LNCAP (cell line): ENCODE data around the gene RBM15B.

Source experiments
- TF ChIP-seq, protein P1 (sequence below): fragments of 450-650 bp; IDR thresholded peaks from 2 replicates; pipeline ENCODE4 v1.5.1; 2017; ENCODE audit warnings: mild to moderate bottlenecking

RBM15B gene, protein sequence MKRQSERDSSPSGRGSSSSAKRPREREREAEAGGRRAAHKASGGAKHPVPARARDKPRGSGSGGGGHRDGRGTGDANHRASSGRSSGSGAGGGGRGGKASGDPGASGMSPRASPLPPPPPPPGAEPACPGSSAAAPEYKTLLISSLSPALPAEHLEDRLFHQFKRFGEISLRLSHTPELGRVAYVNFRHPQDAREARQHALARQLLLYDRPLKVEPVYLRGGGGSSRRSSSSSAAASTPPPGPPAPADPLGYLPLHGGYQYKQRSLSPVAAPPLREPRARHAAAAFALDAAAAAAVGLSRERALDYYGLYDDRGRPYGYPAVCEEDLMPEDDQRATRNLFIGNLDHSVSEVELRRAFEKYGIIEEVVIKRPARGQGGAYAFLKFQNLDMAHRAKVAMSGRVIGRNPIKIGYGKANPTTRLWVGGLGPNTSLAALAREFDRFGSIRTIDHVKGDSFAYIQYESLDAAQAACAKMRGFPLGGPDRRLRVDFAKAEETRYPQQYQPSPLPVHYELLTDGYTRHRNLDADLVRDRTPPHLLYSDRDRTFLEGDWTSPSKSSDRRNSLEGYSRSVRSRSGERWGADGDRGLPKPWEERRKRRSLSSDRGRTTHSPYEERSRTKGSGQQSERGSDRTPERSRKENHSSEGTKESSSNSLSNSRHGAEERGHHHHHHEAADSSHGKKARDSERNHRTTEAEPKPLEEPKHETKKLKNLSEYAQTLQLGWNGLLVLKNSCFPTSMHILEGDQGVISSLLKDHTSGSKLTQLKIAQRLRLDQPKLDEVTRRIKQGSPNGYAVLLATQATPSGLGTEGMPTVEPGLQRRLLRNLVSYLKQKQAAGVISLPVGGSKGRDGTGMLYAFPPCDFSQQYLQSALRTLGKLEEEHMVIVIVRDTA

DNA sequence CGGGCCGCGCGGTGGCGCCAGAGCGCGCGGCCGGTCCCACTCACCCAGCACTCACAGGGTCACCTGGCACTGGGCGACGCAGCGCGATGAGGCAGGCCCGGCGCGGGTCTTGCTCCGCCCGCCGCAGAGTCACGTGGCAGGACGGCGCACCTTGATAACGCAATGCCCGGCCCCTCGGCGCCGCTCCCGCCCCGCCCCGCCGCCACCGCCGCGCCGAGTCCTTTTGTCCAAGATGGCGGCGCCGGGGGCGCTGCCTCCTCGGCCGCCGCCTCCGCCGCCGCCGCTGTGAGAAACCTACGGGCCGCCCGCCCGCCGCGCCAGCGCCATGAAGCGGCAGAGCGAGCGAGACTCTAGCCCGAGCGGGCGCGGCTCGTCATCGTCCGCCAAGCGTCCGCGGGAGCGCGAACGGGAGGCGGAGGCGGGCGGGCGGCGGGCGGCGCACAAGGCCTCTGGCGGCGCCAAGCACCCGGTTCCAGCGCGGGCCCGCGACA is at the start of gene RBM15B:
TSS of gene RBM15B (plus strand) at position 211 of the 491 bp plus-strand sequence. CDS start at position 326, 115 bp downstream.
- TF ChIP-seq, protein P1, sequence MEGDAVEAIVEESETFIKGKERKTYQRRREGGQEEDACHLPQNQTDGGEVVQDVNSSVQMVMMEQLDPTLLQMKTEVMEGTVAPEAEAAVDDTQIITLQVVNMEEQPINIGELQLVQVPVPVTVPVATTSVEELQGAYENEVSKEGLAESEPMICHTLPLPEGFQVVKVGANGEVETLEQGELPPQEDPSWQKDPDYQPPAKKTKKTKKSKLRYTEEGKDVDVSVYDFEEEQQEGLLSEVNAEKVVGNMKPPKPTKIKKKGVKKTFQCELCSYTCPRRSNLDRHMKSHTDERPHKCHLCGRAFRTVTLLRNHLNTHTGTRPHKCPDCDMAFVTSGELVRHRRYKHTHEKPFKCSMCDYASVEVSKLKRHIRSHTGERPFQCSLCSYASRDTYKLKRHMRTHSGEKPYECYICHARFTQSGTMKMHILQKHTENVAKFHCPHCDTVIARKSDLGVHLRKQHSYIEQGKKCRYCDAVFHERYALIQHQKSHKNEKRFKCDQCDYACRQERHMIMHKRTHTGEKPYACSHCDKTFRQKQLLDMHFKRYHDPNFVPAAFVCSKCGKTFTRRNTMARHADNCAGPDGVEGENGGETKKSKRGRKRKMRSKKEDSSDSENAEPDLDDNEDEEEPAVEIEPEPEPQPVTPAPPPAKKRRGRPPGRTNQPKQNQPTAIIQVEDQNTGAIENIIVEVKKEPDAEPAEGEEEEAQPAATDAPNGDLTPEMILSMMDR = peak; percentile 91; the same call in 1 of the 2 replicates

DNA sequence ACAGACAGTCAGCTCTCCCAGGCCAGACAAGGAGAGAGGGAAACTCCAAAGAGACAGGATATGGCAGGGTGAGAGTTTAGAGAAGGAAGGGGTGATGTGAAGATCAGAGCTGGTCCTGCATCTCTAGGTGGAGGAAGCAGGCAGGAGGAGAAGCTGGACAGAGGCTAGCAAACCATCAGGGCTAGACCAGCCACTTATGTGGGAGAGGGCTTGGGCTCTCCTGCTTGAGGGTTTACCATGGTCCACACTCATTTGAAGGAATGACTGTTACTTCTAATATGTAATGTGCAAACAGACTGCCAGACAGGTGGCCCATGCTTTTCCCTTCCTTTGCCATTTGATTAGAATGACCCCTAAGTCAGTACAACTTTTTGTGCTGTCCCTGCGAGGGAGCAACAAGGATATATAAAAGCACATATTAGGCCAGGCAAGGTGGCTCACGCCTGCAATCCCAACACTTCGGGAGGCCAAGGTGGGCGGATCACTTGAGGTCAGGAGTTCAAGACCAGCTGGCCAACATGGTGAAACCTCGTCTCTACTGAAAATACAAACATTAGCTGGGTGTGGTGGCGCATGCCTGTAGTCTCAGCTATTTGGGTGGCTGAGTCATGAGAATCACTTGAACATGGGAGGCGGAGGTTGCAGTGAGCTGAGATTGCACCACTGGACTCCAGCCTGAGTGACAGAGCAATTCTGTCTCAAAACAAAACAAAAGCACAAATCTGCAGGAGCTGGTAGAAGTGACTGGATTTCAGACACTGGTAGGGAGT is 47.0 kb upstream of the RBM15B start:
- TF ChIP-seq, protein P1 = no peak

DNA sequence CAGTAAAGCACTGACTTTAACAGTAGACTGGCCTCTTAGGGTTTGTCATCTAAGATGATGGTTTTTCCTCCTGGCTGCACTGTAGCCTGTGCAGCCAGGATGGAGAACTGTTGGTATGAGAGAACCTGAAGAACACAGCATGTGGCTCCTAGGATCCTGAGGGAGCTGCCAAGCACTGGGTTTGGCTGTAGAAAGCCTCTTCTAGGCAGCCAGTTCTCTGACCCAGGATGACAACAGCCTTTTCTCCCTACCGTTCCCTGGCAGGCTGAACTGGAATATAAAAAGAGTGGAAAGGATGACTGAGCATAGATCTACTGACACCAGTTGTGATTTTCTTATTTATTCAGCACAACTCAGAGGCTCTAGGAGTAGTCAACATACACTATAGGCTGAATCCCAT is 40.3 kb upstream of the RBM15B start:
- TF ChIP-seq, protein P1 = no peak

DNA sequence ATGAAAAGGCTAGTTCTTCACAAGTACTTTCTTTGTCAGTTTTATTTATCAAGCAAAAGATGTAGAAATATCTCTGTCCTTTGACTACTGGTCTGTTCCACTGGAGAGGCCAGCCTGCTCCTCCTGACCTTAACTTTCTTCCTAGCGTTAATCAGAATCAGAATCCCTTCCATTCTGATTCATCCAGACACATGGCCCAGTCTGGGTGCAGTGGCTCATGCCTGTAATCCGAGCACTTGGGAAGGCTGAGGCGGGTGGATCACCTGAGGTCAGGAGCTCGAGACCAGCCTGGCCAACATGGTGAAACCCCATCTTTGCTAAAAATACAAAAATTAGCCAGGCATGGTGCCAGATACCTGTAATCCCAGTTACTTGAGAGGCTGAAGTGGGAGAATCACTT is 38.0 kb upstream of the RBM15B start:
- TF ChIP-seq, protein P1 = no peak

DNA sequence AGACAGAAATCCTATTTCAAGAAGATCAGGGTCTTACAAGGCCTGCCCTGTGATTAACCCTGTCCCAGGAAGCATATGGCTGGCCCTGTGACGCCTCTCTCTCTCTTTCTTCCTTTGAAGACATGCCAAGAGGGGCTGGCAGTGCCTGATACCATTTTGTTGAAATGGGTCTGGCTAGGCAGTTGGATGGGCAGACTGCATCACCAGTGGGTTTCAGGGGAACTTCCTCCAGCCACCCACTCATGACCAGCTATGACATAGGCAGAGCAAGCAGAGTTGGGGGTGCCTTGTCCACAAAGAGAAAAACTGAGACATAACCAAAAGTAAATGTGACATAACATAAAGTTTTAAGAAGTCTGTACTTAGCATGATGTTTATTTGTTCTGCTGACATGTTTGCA is 37.4 kb upstream of the RBM15B start:
- TF ChIP-seq, protein P1 = no peak

DNA sequence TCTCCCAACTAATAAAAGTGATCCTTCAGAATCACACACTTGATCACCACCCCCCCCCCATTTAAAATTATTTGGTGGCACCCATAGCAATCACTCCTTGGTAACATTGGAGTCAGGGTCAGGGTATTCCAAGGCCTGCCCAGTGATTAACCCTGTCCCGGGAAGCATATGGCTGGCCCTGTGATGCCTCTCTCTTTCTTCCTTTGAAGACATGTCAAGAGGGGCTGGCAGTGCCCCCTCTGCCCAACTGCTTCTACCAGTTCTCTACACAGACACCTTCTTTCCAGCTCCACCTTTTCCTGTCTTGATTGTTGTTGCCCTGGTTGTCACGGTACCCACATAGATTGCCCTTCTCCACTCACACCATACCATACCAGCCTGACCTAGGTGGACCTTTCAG is 36.9 kb upstream of the RBM15B start:
- TF ChIP-seq, protein P1 = no peak
